Measurements from ENCODE around the gene ASB5. TPM values are rescaled to one million over a fixed set of nuclear protein-coding genes. Genes with fewer than 3 reads are reported as not detected.

ASB5 gene
- total RNA-seq, 1 experiment from 2014 or later: not detected

DNA sequence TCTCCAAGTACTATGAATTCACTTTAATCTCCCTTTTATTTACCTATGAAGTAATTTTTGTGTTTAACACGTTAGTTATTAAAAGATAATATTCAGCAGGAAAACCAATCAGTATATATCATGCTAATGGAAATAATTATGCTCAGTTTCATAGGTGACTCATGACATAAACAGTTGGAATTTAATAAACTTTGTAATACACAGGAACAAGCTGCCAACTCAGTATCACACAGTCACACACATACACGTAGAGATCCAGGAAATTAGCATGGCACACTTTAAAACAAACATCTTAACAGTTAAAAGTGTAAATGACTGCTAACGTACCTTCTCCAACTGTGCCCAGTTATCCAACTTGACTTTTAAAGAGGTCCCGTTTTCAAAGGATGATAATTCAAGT lies 75.9 kb downstream of the ASB5 start:
- TF ChIP-seq CTCF (IDR thresholded peaks at IDR 0.05; ENCODE audit: unreplicated experiment): no peak
- no peak for DNase-seq
- intact Hi-C loops (cut with micrococcal nuclease; ENCODE audit: unreplicated experiment): no loop called here
- no TSS peak for BruUV-seq (replicated peaks)
- peaks cover 7% of the 10 kb centered on the region for H3K27me3 Mint-ChIP-seq (ENCODE audit: unreplicated experiment)
- no peak overlapping the region for H3K4me3 Mint-ChIP-seq (ENCODE audit: low read depth, unreplicated experiment)
- peaks cover 8% of the 10 kb centered on the region for H3K36me3 Mint-ChIP-seq (ENCODE audit: insufficient read depth, unreplicated experiment)
- CTCF ChIA-PET: no interaction called here
- H3K4me1 Mint-ChIP-seq (ENCODE audit: low read depth, unreplicated experiment): peaks cover 24% of the 10 kb centered on the region
- no peak overlapping the region for H3K27ac Mint-ChIP-seq (ENCODE audit: unreplicated experiment)
- no peaks in the 10 kb centered on the region for H3K9me3 Mint-ChIP-seq (ENCODE audit: low read depth, unreplicated experiment)

- CTCF ChIA-PET: no interaction called here
- intact Hi-C loops (cut with micrococcal nuclease; ENCODE audit: unreplicated experiment): no loop called here
- Mint-ChIP-seq H3K9me3 (ENCODE audit: low read depth, unreplicated experiment) (no peaks in the 10 kb centered on the region), H3K27me3 (ENCODE audit: unreplicated experiment) (no peaks in the 10 kb centered on the region), H3K4me1 (ENCODE audit: low read depth, unreplicated experiment) (peaks cover 24% of the 10 kb centered on the region), H3K27ac (ENCODE audit: unreplicated experiment) (no peak overlapping the region), H3K36me3 (ENCODE audit: insufficient read depth, unreplicated experiment) (peaks cover 8% of the 10 kb centered on the region), H3K4me3 (ENCODE audit: low read depth, unreplicated experiment) (no peak overlapping the region)
- no peak for DNase-seq
- TF ChIP-seq CTCF (IDR thresholded peaks at IDR 0.05; ENCODE audit: unreplicated experiment): no peak
- BruUV-seq (replicated peaks): no TSS peak
Measured at GRCh38 chr4:176191974-176192373, 77.0 kb downstream of the ASB5 start.

DNA sequence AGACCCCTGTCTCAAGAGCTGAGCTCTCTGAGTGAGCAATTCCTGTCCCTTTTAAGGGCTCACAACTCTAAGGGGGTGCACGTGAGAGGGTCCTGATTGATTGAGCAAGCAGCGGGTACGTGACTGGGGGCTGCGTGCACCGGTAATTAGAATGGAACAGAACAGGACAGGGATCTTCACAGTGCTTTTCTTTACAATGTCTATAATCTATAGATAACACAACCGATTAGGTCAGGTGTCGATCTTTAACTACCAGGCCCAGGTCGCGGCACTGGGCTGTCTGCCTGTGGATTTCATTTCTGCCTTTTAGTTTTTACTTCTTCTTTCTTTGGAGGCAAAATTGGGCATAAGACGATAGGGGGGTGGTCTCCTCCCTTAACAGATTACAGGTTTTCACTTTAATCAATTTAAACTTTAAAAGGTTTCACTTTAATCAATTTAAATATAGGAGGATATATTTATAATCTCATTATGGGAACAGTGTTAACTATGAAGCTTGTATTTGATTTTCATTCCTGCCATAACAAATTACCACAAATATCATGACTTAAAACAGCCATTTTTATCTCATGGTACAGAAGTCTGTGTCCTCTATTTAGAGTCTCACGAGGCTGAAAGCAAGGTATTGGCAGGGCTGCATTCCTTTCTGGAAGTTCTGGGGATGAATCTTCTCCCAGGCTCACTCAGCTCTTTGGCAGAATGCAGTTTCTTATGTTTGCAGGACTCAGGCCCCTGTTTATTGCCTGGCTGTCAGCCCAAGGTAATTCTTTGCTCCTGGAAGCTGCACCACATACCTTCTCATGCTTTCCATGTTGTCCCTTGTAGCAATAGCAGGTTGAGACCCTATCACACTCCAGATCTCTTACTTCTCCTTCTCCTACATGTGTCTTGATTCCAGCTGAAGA lies 78.9 kb downstream of the ASB5 start:
- no peak for DNase-seq
- CTCF ChIA-PET: no interaction called here
- peaks cover 17% of the 10 kb centered on the region for H3K4me1 Mint-ChIP-seq (ENCODE audit: low read depth, unreplicated experiment)
- no TSS peak for BruUV-seq (replicated peaks)
- H3K9me3 Mint-ChIP-seq (ENCODE audit: low read depth, unreplicated experiment): no peaks in the 10 kb centered on the region
- no peak overlapping the region for H3K4me3 Mint-ChIP-seq (ENCODE audit: low read depth, unreplicated experiment)
- H3K27me3 Mint-ChIP-seq (ENCODE audit: unreplicated experiment): no peaks in the 10 kb centered on the region
- H3K36me3 Mint-ChIP-seq (ENCODE audit: insufficient read depth, unreplicated experiment): peaks cover 2% of the 10 kb centered on the region
- intact Hi-C loops (cut with micrococcal nuclease; ENCODE audit: unreplicated experiment): no loop called here
- TF ChIP-seq CTCF (IDR thresholded peaks at IDR 0.05; ENCODE audit: unreplicated experiment): no peak
- no peak overlapping the region for H3K27ac Mint-ChIP-seq (ENCODE audit: unreplicated experiment)

GRCh38 chr4:176188654-176189053 lies 80.4 kb downstream of the ASB5 start:
- no peaks in the 10 kb centered on the region for H3K9me3 Mint-ChIP-seq (ENCODE audit: low read depth, unreplicated experiment)
- CTCF ChIA-PET: no interaction called here
- no peaks in the 10 kb centered on the region for H3K36me3 Mint-ChIP-seq (ENCODE audit: insufficient read depth, unreplicated experiment)
- peaks cover 12% of the 10 kb centered on the region for H3K4me1 Mint-ChIP-seq (ENCODE audit: low read depth, unreplicated experiment)
- H3K27ac Mint-ChIP-seq (ENCODE audit: unreplicated experiment): no peak overlapping the region
- H3K27me3 Mint-ChIP-seq (ENCODE audit: unreplicated experiment): no peaks in the 10 kb centered on the region
- intact Hi-C loops (cut with micrococcal nuclease; ENCODE audit: unreplicated experiment): no loop called here
- no peak overlapping the region for H3K4me3 Mint-ChIP-seq (ENCODE audit: low read depth, unreplicated experiment)
- DNase-seq: no peak
- TF ChIP-seq CTCF (IDR thresholded peaks at IDR 0.05; ENCODE audit: unreplicated experiment): no peak
- no TSS peak for BruUV-seq (replicated peaks)
